ENCODE results near the gene SNX20. TPM values are rescaled to one million over a fixed set of nuclear protein-coding genes. Genes with fewer than 3 reads are reported as not detected.

Gene SNX20
- total RNA-seq, 4 donors from 2014 or later = 0.17 to 4.0 (median 1.9) TPM

- DNase-seq (no peak), ATAC-seq (no peak)
- in situ Hi-C loops (cut with MboI; ENCODE audit: low sequenced_read_pairs in 4 of 4) (no loop called here), intact Hi-C loops (cut with DNase I; ENCODE audit: low total_unique reads) (no loop called here)
- Histone ChIP-seq H3K27ac (peak overlapping the region; percentile 52 to 73 (median 66)), H3K36me3 (no peaks in the 10 kb centered on the region), H3K4me3 (no peak overlapping the region), H3K4me1 (peaks cover 12 to 20% of the 10 kb centered on the region in 2 donors), H3K9me3 (no peaks in the 10 kb centered on the region), H3K27me3 (no peaks in the 10 kb centered on the region)
- TF ChIP-seq POLR2A (IDR thresholded peaks at IDR 0.05) = no peak
- no peak for TF ChIP-seq CTCF (IDR thresholded peaks at IDR 0.05 in 4 of 5, conservative IDR thresholded peaks at IDR 0.05 in 1 of 5)
Measured at GRCh38 chr16:50711040-50711439, 29.9 kb upstream of the SNX20 start.

- TF ChIP-seq POLR2A (IDR thresholded peaks at IDR 0.05) = no peak
- TF ChIP-seq CTCF (IDR thresholded peaks at IDR 0.05 in 4 of 5, conservative IDR thresholded peaks at IDR 0.05 in 1 of 5) = no peak
- intact Hi-C loops (cut with DNase I; ENCODE audit: low total_unique reads) = no loop called here
- no peak for DNase-seq
Measured at GRCh38 chr16:50709980-50710379, 28.9 kb upstream of the SNX20 start.

GRCh38 chr16:50709061-50709684 lies 28.1 kb upstream of the SNX20 start:
- in situ Hi-C loops (cut with MboI; ENCODE audit: low sequenced_read_pairs in 4 of 4) (no loop called here), intact Hi-C loops (cut with DNase I; ENCODE audit: low total_unique reads) (no loop called here)
- H3K4me3 ChIP-seq = no peak overlapping the region
- H3K27ac ChIP-seq = no peak overlapping the region
- TF ChIP-seq CTCF (IDR thresholded peaks at IDR 0.05 in 4 of 5, conservative IDR thresholded peaks at IDR 0.05 in 1 of 5) (no peak), POLR2A (IDR thresholded peaks at IDR 0.05) (no peak)
- H3K9me3 ChIP-seq = peaks cover 0 to 6% (median 0%) of the 10 kb centered on the region in 3 donors
- peaks cover 12 to 20% of the 10 kb centered on the region in 2 donors for H3K4me1 ChIP-seq
- H3K36me3 ChIP-seq = no peaks in the 10 kb centered on the region
- DNase-seq (no peak), ATAC-seq (no peak)
- no peaks in the 10 kb centered on the region for H3K27me3 ChIP-seq

More at GRCh38 chr16:50709980-50710379, 28.9 kb upstream of the SNX20 start:
- Histone ChIP-seq H3K4me3 (no peak overlapping the region), H3K4me1 (peaks cover 12 to 20% of the 10 kb centered on the region in 2 donors), H3K36me3 (no peaks in the 10 kb centered on the region), H3K27me3 (no peaks in the 10 kb centered on the region), H3K9me3 (no peaks in the 10 kb centered on the region), H3K27ac (no peak overlapping the region)
- ATAC-seq = no peak
- in situ Hi-C loops (cut with MboI; ENCODE audit: low sequenced_read_pairs in 4 of 4) = no loop called here

GRCh38 chr16:50708373-50709060 lies 27.4 kb upstream of the SNX20 start:
- H3K9me3 ChIP-seq = peaks cover 0 to 12% (median 0%) of the 10 kb centered on the region in 3 donors
- no peak overlapping the region for H3K27ac ChIP-seq
- no peaks in the 10 kb centered on the region for H3K36me3 ChIP-seq
- ATAC-seq = no peak
- DNase-seq = no peak
- TF ChIP-seq CTCF (IDR thresholded peaks at IDR 0.05 in 4 of 5, conservative IDR thresholded peaks at IDR 0.05 in 1 of 5) = no peak
- TF ChIP-seq POLR2A (IDR thresholded peaks at IDR 0.05) = no peak
- H3K27me3 ChIP-seq = no peaks in the 10 kb centered on the region
- in situ Hi-C loops (cut with MboI; ENCODE audit: low sequenced_read_pairs in 4 of 4) (no loop called here), intact Hi-C loops (cut with DNase I; ENCODE audit: low total_unique reads) (no loop called here)
- H3K4me3 ChIP-seq = no peak overlapping the region
- peaks cover 12 to 20% of the 10 kb centered on the region in 2 donors for H3K4me1 ChIP-seq

All from gastrocnemius medialis (tissue), 4 donors.